Stomach (tissue), 9 donors: ENCODE data around the gene TUB. TPM values are rescaled to one million over a fixed set of nuclear protein-coding genes. Genes with fewer than 3 reads are reported as not detected.

ENCODE experiments used
- DNase-seq, 2 donors: peaks; one replicate each; pipeline versions ENCODE4 v3.0.0 to v3.0.0-alpha.2; 2013 to 2019
- H3K27ac ChIP-seq, 5 donors: fragments of 200-600 bp in 4 of 5; sonication (generic) in 4 of 5; one replicate each; pipeline ENCODE4 v1.5.1; 2013 to 2019; ENCODE audit warnings: mild to moderate bottlenecking in 1 of 5, moderate library complexity in 1 of 5
- H3K27me3 ChIP-seq, 3 donors: fragments of 200-600 bp; sonication (generic); one replicate each; pipeline ENCODE4 v1.5.1; 2017 to 2019; ENCODE audit warnings: mixed run types in 1 of 3
- H3K36me3 ChIP-seq, 4 donors: fragments of 200-600 bp; sonication (generic); 1 replicate in 3 of 4; 2 replicates in 1 of 4; pipeline ENCODE4 v1.5.1; 2016 to 2019
- H3K4me1 ChIP-seq, 4 donors: fragments of 200-600 bp; sonication (generic); one replicate each; pipeline ENCODE4 v1.5.1; 2016 to 2019
- H3K4me3 ChIP-seq, 4 donors: fragments of 200-600 bp; sonication (generic) in 3 of 4; one replicate each; pipeline ENCODE4 v1.5.1; 2016 to 2019; ENCODE audit warnings: mild to moderate bottlenecking in 1 of 4
- H3K9me3 ChIP-seq, 4 donors: fragments of 200-600 bp; sonication (generic); one replicate each; pipeline ENCODE4 v1.5.1; 2016 to 2019
- CTCF ChIP-seq, 7 experiments: fragments of 450-650 bp in 4 of 7; fragments of 200-600 bp in 3 of 7; sonication (generic) in 3 of 7; IDR thresholded peaks; one replicate each; pipeline ENCODE4 v1.5.1; 2016 to 2019; ENCODE audit warnings: antibody characterized with exemption in 7 of 7, control low read depth in 2 of 7, mild to moderate bottlenecking in 1 of 7
- EP300 ChIP-seq: sonication (generic); formaldehyde crosslinking; IDR thresholded peaks from one replicate; pipeline ENCODE4 v1.6.1; 2017; ENCODE audit warnings: antibody characterized with exemption
- POLR2A ChIP-seq, 4 donors: fragments of 450-650 bp; IDR thresholded peaks; one replicate each; pipeline ENCODE4 v1.6.1; 2016; ENCODE audit warnings: antibody characterized with exemption in 4 of 4, control low read depth in 2 of 4, mild to moderate bottlenecking in 1 of 4, moderate library complexity in 1 of 4
- POLR2AphosphoS5 ChIP-seq, 3 donors: sonication (generic); formaldehyde crosslinking; IDR thresholded peaks; one replicate each; pipeline ENCODE4 v1.6.1; 2016; ENCODE audit warnings: antibody characterized with exemption in 3 of 3
- WGBS, 5 donors: extraction: QIAGEN DNeasy Blood & Tissue Kit in 3 of 5; methylation state at CpG; one replicate each; pipeline versions ENCODE4 v1.1.5 to v1.1.7; 2013 to 2018; 5-methylcytosine and 5-hydroxymethylcytosine counted together
- intact Hi-C: fragments of 100-400 bp; cut with DNase I; formaldehyde crosslinking; loops from one replicate; pipeline ENCODE4 v1.15.1; 2023; ENCODE audit warnings: low total_unique reads
- polyA plus RNA-seq, 3 donors: library from polyadenylated mRNA; stranded (reverse); fragments of 200-250 nt; gene quantifications; one replicate each; pipeline ENCODE4 v1.2.3, GENCODE V29; 2013
- total RNA-seq, 5 donors: library from RNA; depleted of rRNA; stranded (reverse); fragments of >200 nt; gene quantifications; one replicate each; pipeline versions ENCODE4 v1.1.0 to v1.2.3, GENCODE V29; 2014 to 2016
- donor health status: healthy with polysubstance abuse.
- donor health status: Bipolar disorder and iron deficiency.
- donor health status: healthy.

The TUB gene
- total and polyA plus RNA-seq, 8 donors = under 0.01 to 12.1 (median 1.4) TPM; not detected in 1

- Histone ChIP-seq H3K36me3 (no peaks in the 10 kb centered on the region), H3K27me3 (peaks cover 0 to 25% (median 0%) of the 10 kb centered on the region in 3 donors), H3K4me3 (no peak overlapping the region), H3K27ac (no peak overlapping the region), H3K9me3 (no peaks in the 10 kb centered on the region), H3K4me1 (peaks cover 7 to 12% (median 8%) of the 10 kb centered on the region in 4 donors)
- TF ChIP-seq POLR2A (IDR thresholded peaks at IDR 0.05) (no peak), POLR2AphosphoS5 (IDR thresholded peaks at IDR 0.05) (no peak), CTCF (IDR thresholded peaks at IDR 0.05) (no peak), EP300 (no peak)
- intact Hi-C loops = loop anchor here (5.0 kb wide), 1 partner anchor 62 kb away; no protein-coding TSS in a partner anchor
- WGBS, 5 donors = 71 to 84% (median 77%) methylated on average over 6 to 11 of the region's 11 CpGs
- no peak for DNase-seq
These were observed 45.7 kb upstream of the TUB start for GRCh38 chr11:8035200-8035855.

GRCh38 chr11:8036002-8036802 is 44.8 kb upstream of the TUB start:
- no peak for TF ChIP-seq POLR2A (IDR thresholded peaks at IDR 0.05)
- TF ChIP-seq EP300 = no peak
- TF ChIP-seq CTCF (IDR thresholded peaks at IDR 0.05) = no peak
- TF ChIP-seq POLR2AphosphoS5 (IDR thresholded peaks at IDR 0.05) = no peak
- 70 to 84% (median 77%) methylated on average over 4 to 5 of the region's 5 CpGs for WGBS, 5 donors
- intact Hi-C loops = loop anchor here (5.0 kb wide), 1 partner anchor 61 kb away; no protein-coding TSS in a partner anchor
- H3K27me3 ChIP-seq = peaks cover 0 to 17% (median 0%) of the 10 kb centered on the region in 3 donors
- DNase-seq = peak in 1 of 2 donors; percentile 7
- H3K4me3 ChIP-seq = no peak overlapping the region
- H3K9me3 ChIP-seq = no peaks in the 10 kb centered on the region
- H3K27ac ChIP-seq = no peak overlapping the region
- H3K36me3 ChIP-seq = no peaks in the 10 kb centered on the region
- H3K4me1 ChIP-seq = peaks cover 7 to 12% (median 8%) of the 10 kb centered on the region in 4 donors

GRCh38 chr11:8036986-8037385 is 44.0 kb upstream of the TUB start:
- Histone ChIP-seq H3K36me3 (no peaks in the 10 kb centered on the region), H3K4me1 (peaks cover 7 to 12% (median 8%) of the 10 kb centered on the region in 4 donors), H3K27ac (no peak overlapping the region), H3K9me3 (no peaks in the 10 kb centered on the region), H3K27me3 (peaks cover 0 to 9% (median 0%) of the 10 kb centered on the region in 3 donors), H3K4me3 (no peak overlapping the region)
- 82 to 93% (median 91%) methylated on average over 3 to 5 of the region's 5 CpGs for WGBS, 5 donors
- intact Hi-C loops = loop anchor here (5.0 kb wide), 1 partner anchor 60 kb away; no protein-coding TSS in a partner anchor
- TF ChIP-seq CTCF (IDR thresholded peaks at IDR 0.05) (no peak), POLR2A (IDR thresholded peaks at IDR 0.05) (no peak), EP300 (no peak), POLR2AphosphoS5 (IDR thresholded peaks at IDR 0.05) (no peak)
- peak in 1 of 2 donors; percentile 4 for DNase-seq

- intact Hi-C loops = loop anchor here (5.0 kb wide), 1 partner anchor 59 kb away; no protein-coding TSS in a partner anchor
- DNase-seq = no peak
- H3K4me1 ChIP-seq = peaks cover 1 to 4% (median 2%) of the 10 kb centered on the region in 4 donors
- H3K36me3 ChIP-seq = no peaks in the 10 kb centered on the region
- H3K9me3 ChIP-seq = no peaks in the 10 kb centered on the region
- no peaks in the 10 kb centered on the region for H3K27me3 ChIP-seq
- TF ChIP-seq CTCF (IDR thresholded peaks at IDR 0.05) = no peak
- no peak for TF ChIP-seq POLR2AphosphoS5 (IDR thresholded peaks at IDR 0.05)
- TF ChIP-seq EP300 = no peak
- no peak for TF ChIP-seq POLR2A (IDR thresholded peaks at IDR 0.05)
- 64 to 71% (median 68%) methylated on average over 7 to 8 of the region's 8 CpGs for WGBS, 5 donors
- no peak overlapping the region for H3K27ac ChIP-seq
- no peak overlapping the region for H3K4me3 ChIP-seq
These were observed 42.6 kb upstream of the TUB start for GRCh38 chr11:8038393-8038792.
